Motor neuron (in vitro differentiated cells): ENCODE results near the gene L3HYPDH. TPM values are rescaled to one million over a fixed set of nuclear protein-coding genes. Genes with fewer than 3 reads are reported as not detected.

Experiments used
- ATAC-seq, 8 experiments: fragments of 200-7000 bp; cut with Tn5 transposase; replicated peaks in 6 of 8; 2 replicates each; pipeline ENCODE4 v1.8.0; 2021; ENCODE audit warnings: mild to moderate bottlenecking in 8 of 8, moderate library complexity in 8 of 8
- H3K27ac ChIP-seq, 2 donors: fragments of 250-450 bp; sonication (Bioruptor Pico); 2 replicates each; pipeline ENCODE4 v1.9.0; 2021; ENCODE audit warnings: antibody characterized with exemption in 2 of 2, mild to moderate bottlenecking in 2 of 2, moderate library complexity in 1 of 2
- H3K4me1 ChIP-seq, 2 donors: fragments of 250-450 bp; sonication (Bioruptor Pico); replicated peaks in 1 of 2; 2 replicates each; pipeline ENCODE4 v1.6.1; 2021; ENCODE audit warnings: antibody characterized with exemption in 2 of 2, mild to moderate bottlenecking in 2 of 2, moderate library complexity in 1 of 2
- H3K4me3 ChIP-seq, 5 donors: fragments of 250-450 bp; sonication (Bioruptor Pico); 2 replicates each; pipeline ENCODE4 v1.9.0; 2021; ENCODE audit warnings: antibody characterized with exemption in 5 of 5, mild to moderate bottlenecking in 5 of 5, moderate library complexity in 4 of 5
- WGBS, 10 experiments: fragments of 450-650 bp; shearing (Covaris generic); methylation state at CpG; one replicate each; pipeline ENCODE4 v1.0.0; 2022; 5-methylcytosine and 5-hydroxymethylcytosine counted together
- in situ Hi-C, 9 experiments: fragments of 400-800 bp; cut with MboI; loops; one replicate each; pipeline ENCODE4 v1.15.0; 2021; ENCODE audit warnings: low sequenced_read_pairs in 9 of 9, low pct_unique_long_range_greater_than_20kb in 2 of 9; ENCODE audit not compliant: unreplicated experiment in 9 of 9
- total RNA-seq, 8 experiments: library from RNA; unstranded; fragments of 300-600 nt; gene quantifications; 2 replicates each; pipeline versions ENCODE4 v1.2.3 to v1.2.4, GENCODE V29; 2022

L3HYPDH gene
- total RNA-seq, 8 experiments from 2014 or later, result 7.3 to 93.0 (median 35.3) TPM

DNA sequence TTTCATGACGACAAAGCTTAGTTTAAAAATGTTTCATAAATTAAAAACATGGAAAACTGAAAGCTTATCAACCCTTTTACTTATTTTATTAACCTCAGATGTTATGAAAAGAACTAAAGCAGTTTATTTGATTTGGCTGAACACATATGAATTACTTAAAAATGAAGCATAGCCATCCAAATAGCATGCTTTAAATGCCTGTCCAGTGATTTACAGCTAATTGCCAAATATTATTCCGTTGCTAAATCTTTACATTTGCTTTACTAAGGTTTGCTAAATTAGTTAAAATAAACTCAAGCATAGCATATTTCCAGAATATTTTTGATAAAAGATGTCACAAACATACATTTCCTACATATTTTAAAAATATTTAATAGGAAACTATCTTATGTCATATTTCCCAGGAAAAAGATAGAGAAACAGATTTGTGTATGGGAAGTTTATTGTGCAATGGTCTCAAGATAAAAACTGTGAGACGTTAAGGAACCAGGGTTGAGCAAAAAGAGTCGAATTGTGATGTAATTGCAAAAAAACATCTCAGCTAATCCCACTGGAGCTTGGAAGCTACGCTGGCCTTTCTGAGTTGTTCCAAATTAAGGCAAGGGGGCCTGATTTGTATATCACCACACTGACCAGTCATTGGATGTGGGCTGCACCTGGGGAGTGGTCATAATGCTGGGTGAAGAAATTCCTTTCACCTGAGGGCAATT lies 44.8 kb downstream of the L3HYPDH start:
- Histone ChIP-seq H3K27ac (no peak overlapping the region), H3K4me3 (no peak overlapping the region), H3K4me1 (no peaks in the 10 kb centered on the region)
- in situ Hi-C loops, result loop anchor here in 6 of 9 experiments (10.0 to 25.0 kb wide), 3 partner anchors 302 to 402 kb away; no protein-coding TSS in a partner anchor
- WGBS, 10 experiments, result 11 to 92% (median 84%) methylated on average over 1 to 5 of the region's 5 CpGs
- ATAC-seq, result no peak

DNA sequence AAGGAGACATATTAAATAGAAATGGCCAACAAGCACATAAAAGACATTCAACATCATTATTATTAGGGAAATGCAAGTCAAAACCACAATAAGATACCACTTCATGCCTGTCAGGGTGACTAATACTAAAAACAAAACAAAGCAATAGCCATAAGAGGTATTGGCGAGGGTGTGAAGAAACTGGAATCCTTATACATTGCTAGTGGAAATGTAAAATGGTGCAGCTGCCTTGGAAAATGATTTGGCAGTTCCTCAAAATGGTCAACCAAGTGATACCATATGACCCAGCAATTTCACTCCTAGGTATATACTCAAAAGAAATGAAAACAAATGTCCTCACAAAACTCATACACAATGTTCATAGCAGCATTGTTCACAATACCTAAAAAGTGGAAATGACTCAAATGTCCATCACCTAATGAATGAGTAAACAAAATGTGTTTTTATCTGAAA lies 46.0 kb downstream of the L3HYPDH start:
- peak in 1 of 8 experiments; percentile 64 for ATAC-seq
- Histone ChIP-seq H3K4me3 (no peak overlapping the region), H3K4me1 (no peaks in the 10 kb centered on the region), H3K27ac (no peak overlapping the region)
- 0 to 100% (median 86%) methylated on average over 1 of the region's 1 CpG; no CpG with 5 or more reads in 3 of the 10 experiments for WGBS, 10 experiments
- in situ Hi-C loops, result loop anchor here in 6 of 9 experiments (10.0 to 25.0 kb wide), 3 partner anchors 301 to 401 kb away; no protein-coding TSS in a partner anchor

DNA sequence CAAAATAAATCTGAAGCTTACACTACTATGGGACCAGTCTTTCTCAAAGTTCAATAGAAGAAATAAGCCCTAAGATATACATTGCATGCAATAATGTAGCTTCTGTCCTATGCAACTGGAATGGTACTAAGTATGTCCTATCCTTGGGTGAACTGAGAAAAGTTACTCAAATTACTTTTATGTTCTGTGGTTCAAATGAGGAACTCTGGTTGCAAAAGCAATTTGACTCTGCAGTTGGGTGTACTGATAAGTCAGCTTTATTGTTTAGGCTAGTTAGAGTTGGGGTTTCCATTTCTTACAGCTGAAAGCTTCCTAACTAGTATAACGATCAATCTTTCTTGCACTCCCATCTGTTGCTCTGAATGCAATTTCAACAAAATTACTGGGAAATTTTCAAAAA lies 48.2 kb downstream of the L3HYPDH start:
- no peaks in the 10 kb centered on the region for H3K4me1 ChIP-seq
- in situ Hi-C loops, result loop anchor here in 6 of 9 experiments (10.0 to 25.0 kb wide), 3 partner anchors 299 to 399 kb away; no protein-coding TSS in a partner anchor
- no peak overlapping the region for H3K4me3 ChIP-seq
- H3K27ac ChIP-seq, result no peak overlapping the region
- ATAC-seq, result no peak
- 40 to 100% (median 91%) methylated on average over 1 of the region's 1 CpG; no CpG with 5 or more reads in 1 of the 10 experiments for WGBS, 10 experiments

DNA sequence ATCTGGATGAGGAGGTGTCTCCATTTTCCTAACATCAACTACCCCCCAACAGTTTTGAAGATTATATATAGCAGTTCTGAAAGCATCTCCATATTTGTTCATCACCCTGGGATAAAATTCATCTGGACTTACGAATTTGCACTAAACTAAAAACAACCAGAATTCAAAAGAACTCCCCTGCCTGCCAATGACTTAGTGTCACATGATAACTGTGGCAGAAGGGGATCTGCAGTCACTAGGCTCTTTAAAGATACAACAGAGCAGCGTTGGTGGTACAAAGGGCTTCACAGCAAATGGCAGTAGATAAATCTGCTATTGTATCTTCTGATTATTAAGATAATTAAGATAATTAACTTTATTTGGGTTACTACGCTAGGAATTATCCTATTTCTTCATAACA lies 49.1 kb downstream of the L3HYPDH start:
- in situ Hi-C loops, result loop anchor here in 6 of 9 experiments (10.0 to 25.0 kb wide), 3 partner anchors 298 to 398 kb away; no protein-coding TSS in a partner anchor
- 79 to 100% (median 87%) methylated on average over 1 to 3 of the region's 3 CpGs; no CpG with 5 or more reads in 1 of the 10 experiments for WGBS, 10 experiments
- Histone ChIP-seq H3K27ac (no peak overlapping the region), H3K4me1 (no peaks in the 10 kb centered on the region), H3K4me3 (no peak overlapping the region)
- ATAC-seq, result no peak

DNA sequence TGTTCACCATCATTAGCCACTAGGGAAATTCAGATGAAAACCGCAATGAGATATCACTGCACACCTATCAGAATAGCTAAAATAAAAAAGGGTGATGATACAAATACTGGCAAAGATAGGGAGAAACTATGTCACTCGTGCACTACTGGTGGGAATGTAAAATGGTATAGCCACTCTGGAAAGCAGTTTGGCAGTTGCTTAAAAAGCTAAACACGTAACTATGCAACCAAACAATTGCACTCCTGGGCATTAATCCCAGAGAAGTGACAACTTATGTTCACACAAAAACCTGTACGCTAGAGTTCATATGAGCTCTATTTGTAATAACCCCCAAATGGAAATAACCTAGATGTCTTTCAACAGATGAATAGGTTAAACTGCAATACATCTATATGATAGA lies 54.4 kb downstream of the L3HYPDH start:
- no peak overlapping the region for H3K4me3 ChIP-seq
- 81 to 100% (median 99%) methylated on average over 1 to 4 of the region's 4 CpGs for WGBS, 10 experiments
- H3K27ac ChIP-seq, result no peak overlapping the region
- ATAC-seq, result peak in 1 of 8 experiments; percentile 70
- in situ Hi-C loops, result loop anchor here in 6 of 9 experiments (10.0 to 25.0 kb wide), 3 partner anchors 292 to 392 kb away; no protein-coding TSS in a partner anchor
- peaks cover 3% of the 10 kb centered on the region in 2 donors for H3K4me1 ChIP-seq

DNA sequence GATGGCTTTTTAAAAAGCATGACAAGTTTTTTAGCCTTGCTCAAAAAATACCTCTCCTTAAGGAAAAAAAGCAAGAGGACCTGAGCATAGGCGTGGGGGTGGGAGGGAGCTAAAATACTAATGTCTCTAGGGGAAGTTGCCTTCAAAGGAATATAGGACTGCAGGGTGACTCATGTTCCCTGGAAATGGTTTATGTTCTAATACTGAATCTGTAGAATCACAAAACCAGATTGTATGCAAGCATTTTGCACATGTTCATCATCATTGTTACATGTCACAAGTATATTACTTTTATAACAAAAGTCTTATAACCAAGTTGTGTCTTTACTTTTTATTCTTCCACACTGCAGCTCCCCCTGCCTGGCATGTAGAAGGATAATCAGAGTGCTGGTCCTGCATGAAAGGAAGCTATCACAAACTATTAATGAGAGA lies 55.6 kb downstream of the L3HYPDH start:
- Histone ChIP-seq H3K27ac (no peak overlapping the region), H3K4me1 (peaks cover 3% of the 10 kb centered on the region in 2 donors), H3K4me3 (no peak overlapping the region)
- in situ Hi-C loops, result loop anchor here in 6 of 9 experiments (25.0 kb wide), 2 partner anchors 291 to 391 kb away; no protein-coding TSS in a partner anchor
- peak in 3 of 8 experiments; percentile 8 to 81 (median 24) for ATAC-seq
- 0 to 100% (median 60%) methylated on average over 1 of the region's 1 CpG; no CpG with 5 or more reads in 3 of the 10 experiments for WGBS, 10 experiments

DNA sequence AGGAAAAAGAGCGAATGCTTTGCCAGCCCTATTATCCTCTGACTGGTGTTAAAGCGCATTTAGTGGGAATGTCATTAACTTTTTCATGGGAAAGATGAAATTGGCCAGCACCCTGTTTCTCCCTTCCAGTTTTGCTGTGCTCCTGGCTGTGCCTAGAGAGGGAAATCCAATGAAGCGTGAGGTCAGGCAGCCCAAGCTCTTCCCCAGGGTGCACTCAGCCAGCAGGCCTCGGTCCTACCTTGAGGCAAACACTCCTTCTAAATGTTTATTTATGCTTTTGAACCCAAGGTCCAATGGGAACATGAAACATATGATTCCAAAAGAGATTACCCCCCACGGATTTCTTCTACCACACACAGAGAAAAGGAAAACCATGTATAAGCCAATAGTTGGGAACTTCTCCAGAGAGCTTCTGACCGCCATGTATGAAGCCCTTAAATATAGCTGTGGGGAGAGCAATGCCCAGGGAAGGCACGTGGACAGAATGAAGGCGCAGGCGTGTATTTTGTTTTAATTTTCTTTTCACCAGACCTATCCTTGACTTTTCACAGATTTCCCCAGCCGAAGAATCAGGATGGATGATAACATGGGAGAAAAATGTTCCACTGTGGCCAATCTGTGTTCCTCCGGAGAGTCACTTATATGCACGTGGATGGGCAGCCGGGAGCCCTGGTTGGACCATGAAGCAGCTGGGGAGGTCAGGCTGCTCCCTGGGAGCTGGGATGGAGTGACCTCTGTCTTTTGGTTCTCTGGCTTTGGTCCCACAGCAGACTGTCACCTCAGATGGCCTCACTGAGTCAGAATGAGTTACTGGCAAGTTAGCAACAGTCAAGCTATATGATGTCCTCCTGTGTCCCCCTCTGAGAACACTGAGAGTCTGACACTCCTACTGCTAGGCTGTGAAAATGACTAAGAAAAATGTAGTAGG lies 56.3 kb downstream of the L3HYPDH start:
- H3K27ac ChIP-seq, result no peak overlapping the region
- H3K4me3 ChIP-seq, result no peak overlapping the region
- 63 to 100% (median 84%) methylated on average over 3 to 12 of the region's 13 CpGs; no CpG with 5 or more reads in 1 of the 10 experiments for WGBS, 10 experiments
- in situ Hi-C loops, result loop anchor here in 6 of 9 experiments (25.0 kb wide), 2 partner anchors 291 to 391 kb away; no protein-coding TSS in a partner anchor
- peaks cover 3% of the 10 kb centered on the region in 2 donors for H3K4me1 ChIP-seq
- peak in 1 of 8 experiments; percentile 47 for ATAC-seq

DNA sequence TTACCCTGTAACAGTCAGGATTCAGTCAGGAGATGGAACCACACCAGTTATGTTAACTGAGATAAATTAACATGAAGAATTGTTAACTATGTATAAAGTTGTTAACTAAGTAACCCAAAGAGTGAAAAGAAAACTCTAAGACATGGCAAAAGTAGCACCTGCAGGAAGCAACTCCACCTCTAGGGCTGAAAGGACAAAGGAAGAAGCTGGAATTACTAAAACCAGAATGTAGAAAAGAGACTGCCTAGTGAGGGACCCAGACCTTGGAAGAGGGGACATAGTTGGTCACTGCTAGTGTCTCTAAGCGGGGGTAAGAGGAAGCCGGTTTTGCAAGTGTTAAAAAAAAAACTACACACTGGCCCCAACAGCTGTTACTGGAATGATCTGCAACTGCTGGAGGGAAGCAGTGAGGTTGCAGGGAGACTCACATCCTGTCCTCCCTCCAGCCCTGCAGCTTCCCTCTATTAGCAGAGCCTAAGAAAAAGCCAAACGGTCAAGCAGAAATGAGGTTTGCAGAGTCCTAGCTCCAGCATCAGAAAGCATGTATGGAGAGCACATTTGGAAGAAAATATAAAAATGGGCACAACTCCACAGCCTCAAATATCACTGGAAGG lies 58.8 kb downstream of the L3HYPDH start:
- H3K4me1 ChIP-seq, result peaks cover 3% of the 10 kb centered on the region in 2 donors
- no peak overlapping the region for H3K27ac ChIP-seq
- 7 to 100% (median 75%) methylated on average over 1 to 3 of the region's 3 CpGs; no CpG with 5 or more reads in 3 of the 10 experiments for WGBS, 10 experiments
- peak in 3 of 8 experiments; percentile 24 to 81 (median 31) for ATAC-seq
- no peak overlapping the region for H3K4me3 ChIP-seq
- in situ Hi-C loops, result loop anchor here in 6 of 9 experiments (25.0 kb wide), 2 partner anchors 288 to 388 kb away; no protein-coding TSS in a partner anchor

DNA sequence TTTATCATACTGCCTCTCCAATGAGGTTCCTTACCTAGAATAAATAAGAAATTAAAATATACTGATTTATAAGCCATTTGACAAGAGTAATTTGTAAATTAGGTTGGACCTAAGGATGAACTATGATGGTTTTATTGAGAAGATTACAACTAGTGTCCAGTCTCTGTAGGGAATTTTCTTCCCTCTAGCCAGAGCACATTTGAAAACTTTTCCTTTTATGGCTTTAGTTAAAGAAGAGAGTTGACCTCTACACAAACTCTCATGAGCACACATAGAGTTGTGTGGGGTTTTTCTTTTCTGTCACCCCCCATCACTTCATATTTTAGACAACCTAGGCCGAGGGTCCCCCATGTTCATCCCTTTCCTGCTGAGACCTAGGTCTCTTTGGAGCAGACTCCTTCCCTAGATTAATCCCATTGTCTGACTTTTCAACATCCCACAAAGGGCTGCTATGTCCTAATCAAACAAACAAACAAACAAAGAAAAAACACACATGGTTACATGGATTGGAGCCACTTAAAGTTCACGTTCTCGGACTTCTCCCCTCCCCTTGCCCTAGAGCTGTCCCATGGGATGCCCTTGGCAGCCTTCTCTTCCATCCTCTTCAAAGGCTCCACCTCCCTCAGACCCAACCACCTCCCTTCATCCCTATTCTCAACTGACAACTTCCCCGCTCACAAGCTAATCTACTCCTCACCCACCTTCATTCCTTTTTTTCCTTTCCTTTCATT lies 59.7 kb downstream of the L3HYPDH start:
- Histone ChIP-seq H3K27ac (no peak overlapping the region), H3K4me1 (peaks cover under 1 to 3% of the 10 kb centered on the region in 2 donors), H3K4me3 (no peak overlapping the region)
- in situ Hi-C loops, result loop anchor here in 6 of 9 experiments (25.0 kb wide), 2 partner anchors 287 to 387 kb away; no protein-coding TSS in a partner anchor
- WGBS, 10 experiments, result 0 to 100% (median 80%) methylated on average over 1 to 4 of the region's 4 CpGs; no CpG with 5 or more reads in 1 of the 10 experiments
- ATAC-seq, result peak in 2 of 8 experiments; percentile 21 to 68
